ENCODE results near the gene CAD. TPM values are rescaled to one million over a fixed set of nuclear protein-coding genes. Genes with fewer than 3 reads are reported as not detected.

CAD gene
- total RNA-seq, 6 donors from 2014 or later = 19.8 to 66.0 (median 33.5) TPM

- TF ChIP-seq EP300 (IDR thresholded peaks at IDR 0.05) (no peak), POLR2A (IDR thresholded peaks at IDR 0.05) (no peak), POLR2AphosphoS5 (IDR thresholded peaks at IDR 0.05) (no peak)
- ATAC-seq (ENCODE audit: low FRiP score in 2 of 2) (peak; percentile 48 to 86), DNase-seq (peak; percentile 65 to 93)
- peaks cover 1 to 41% (median 28%) of the 10 kb centered on the region in 4 donors for H3K27me3 ChIP-seq
- no peaks in the 10 kb centered on the region for H3K36me3 ChIP-seq
- 1 to 3% methylated on average over 6 to 28 of the region's 96 CpGs for WGBS, 2 donors
- peaks cover 33 to 43% (median 36%) of the 10 kb centered on the region in 4 donors for H3K4me1 ChIP-seq
- H3K27ac ChIP-seq = no peak within 1 kb of the TSS
- no peaks in the 10 kb centered on the region for H3K9me3 ChIP-seq
- H3K4me3 ChIP-seq = peak within 1 kb of the TSS; percentile 36 to 60 (median 51)
Measured at GRCh38 chr2:27262379-27263286, 45.5 kb downstream of the CAD start, which contains the start of gene SLC30A3. Gene SLC30A3 (minus strand): TSS chr2:27263047. CDS start chr2:27262906, 141 bp downstream.

GRCh38 chr2:27263287-27264252 lies 46.4 kb downstream of the CAD start:
- peaks cover 1 to 41% (median 28%) of the 10 kb centered on the region in 4 donors for H3K27me3 ChIP-seq
- H3K9me3 ChIP-seq = no peaks in the 10 kb centered on the region
- WGBS, 2 donors = 5 to 6% methylated on average over 24 to 44 of the region's 46 CpGs

GRCh38 chr2:27264253-27264752 lies 47.1 kb downstream of the CAD start:
- ATAC-seq (ENCODE audit: low FRiP score in 2 of 2) (peak in 1 of 2 donors; percentile 37), DNase-seq (peak in 1 of 2 donors; percentile 83)
- no peak for TF ChIP-seq EP300 (IDR thresholded peaks at IDR 0.05)
- TF ChIP-seq POLR2A (IDR thresholded peaks at IDR 0.05) = no peak
- no peak for TF ChIP-seq POLR2AphosphoS5 (IDR thresholded peaks at IDR 0.05)
- TF ChIP-seq CTCF (IDR thresholded peaks at IDR 0.05) = no peak
- Histone ChIP-seq H3K4me1 (peaks cover 33 to 43% (median 36%) of the 10 kb centered on the region in 4 donors), H3K4me3 (peak overlapping the region in 3 of 4 donors; percentile 37 to 60 (median 42)), H3K9me3 (no peaks in the 10 kb centered on the region), H3K36me3 (no peaks in the 10 kb centered on the region), H3K27me3 (peaks cover 1 to 41% (median 28%) of the 10 kb centered on the region in 4 donors), H3K27ac (no peak overlapping the region)
- 1 to 2% methylated on average over 13 to 38 of the region's 38 CpGs for WGBS, 2 donors

More at GRCh38 chr2:27263287-27264252, 46.4 kb downstream of the CAD start:
- ATAC-seq (ENCODE audit: low FRiP score in 2 of 2) = no peak
- H3K36me3 ChIP-seq = no peaks in the 10 kb centered on the region
- TF ChIP-seq EP300 (IDR thresholded peaks at IDR 0.05) (no peak), CTCF (IDR thresholded peaks at IDR 0.05) (no peak), POLR2A (IDR thresholded peaks at IDR 0.05) (no peak), POLR2AphosphoS5 (IDR thresholded peaks at IDR 0.05) (no peak)
- H3K27ac ChIP-seq = no peak overlapping the region
- no peak for DNase-seq
- peaks cover 33 to 43% (median 36%) of the 10 kb centered on the region in 4 donors for H3K4me1 ChIP-seq
- peak overlapping the region; percentile 36 to 60 (median 51) for H3K4me3 ChIP-seq

- 6 to 10% methylated on average over 9 to 56 of the region's 56 CpGs for WGBS, 2 donors
- H3K4me3 ChIP-seq = peak overlapping the region in 3 of 4 donors; percentile 37 to 60 (median 42)
- peaks cover 33 to 43% (median 36%) of the 10 kb centered on the region in 4 donors for H3K4me1 ChIP-seq
- no peaks in the 10 kb centered on the region for H3K9me3 ChIP-seq
- peaks cover 1 to 39% (median 28%) of the 10 kb centered on the region in 4 donors for H3K27me3 ChIP-seq
- ATAC-seq (ENCODE audit: low FRiP score in 2 of 2) (peak; percentile 65 to 74), DNase-seq (peak; percentile 64 to 92)
- TF ChIP-seq POLR2AphosphoS5 (IDR thresholded peaks at IDR 0.05) (peak in 1 of 2 donors; percentile 37), EP300 (IDR thresholded peaks at IDR 0.05) (no peak), CTCF (IDR thresholded peaks at IDR 0.05) (peak; percentile 43 to 77 (median 58))
- no peak overlapping the region for H3K27ac ChIP-seq
- H3K36me3 ChIP-seq = no peaks in the 10 kb centered on the region
Measured at GRCh38 chr2:27264753-27265535, 47.8 kb downstream of the CAD start.
